Caco-2 (cell line): ENCODE measurements around the gene UBE2R2. TPM values are rescaled to one million over a fixed set of nuclear protein-coding genes. Genes with fewer than 3 reads are reported as not detected.
A peak's percentile ranks its signal among the peaks of the same experiment; 100 is the strongest.

Source experiments
- BruUV-seq: library from RNA; stranded (reverse); fragments of 400-500 nt; replicated peaks from 2 replicates; lab custom pipeline; 2021; lab: Mats Ljungman, UMichigan
- CTCF ChIA-PET: fragments of 300-600 bp; sonication (Branson Sonifier 250); formaldehyde crosslinking; loops from one replicate; lab custom pipeline; 2022; ENCODE audit warnings: antibody characterized with exemption; lab: Charles Lee
- POLR2A ChIA-PET: fragments of 300-600 bp; sonication (Branson Sonifier 250); formaldehyde crosslinking; loops from one replicate; lab custom pipeline; 2022; ENCODE audit warnings: antibody characterized with exemption; lab: Charles Lee
- DNase-seq, 2 experiments: peaks; one replicate each; pipeline versions ENCODE4 v3.0.0 to v3.0.0-alpha.2; 2020 to 2022
- H3K27me3 ChIP-seq: replicated peaks from 2 replicates; pipeline ENCODE4 v1.6.0; 2011; ENCODE audit warnings: low read length; ENCODE audit not compliant: control insufficient read depth, insufficient read depth
- H3K36me3 ChIP-seq: 2 replicates; pipeline ENCODE4 v1.5.1; 2011; ENCODE audit warnings: low read length; ENCODE audit not compliant: control insufficient read depth, insufficient read depth
- H3K4me1 ChIP-seq: fragments of 250-450 bp; sonication (Bioruptor Pico); 2 replicates; pipeline ENCODE4 v1.5.1; 2020; ENCODE audit warnings: mild to moderate bottlenecking
- H3K4me3 ChIP-seq: 2 replicates; pipeline ENCODE4 v1.5.1; 2011; ENCODE audit warnings: low read depth, mild to moderate bottlenecking, control low read depth, low read length
- H3K9me3 ChIP-seq: fragments of 250-450 bp; sonication (Bioruptor Pico); 2 replicates; pipeline ENCODE4 v1.5.1; 2020; ENCODE audit warnings: mild to moderate bottlenecking, moderate library complexity
- H3K27ac Mint-ChIP-seq: one replicate; pipeline ENCODE4 v1.8.0; 2022; ENCODE audit warnings: mixed read lengths; ENCODE audit not compliant: unreplicated experiment
- H3K27me3 Mint-ChIP-seq: one replicate; pipeline ENCODE4 v1.8.0; 2022; ENCODE audit warnings: mixed read lengths; ENCODE audit not compliant: insufficient read depth, unreplicated experiment
- H3K36me3 Mint-ChIP-seq: one replicate; pipeline ENCODE4 v1.8.0; 2022; ENCODE audit warnings: mild to moderate bottlenecking, mixed read lengths; ENCODE audit not compliant: insufficient read depth, unreplicated experiment
- H3K4me1 Mint-ChIP-seq: one replicate; pipeline ENCODE4 v1.8.0; 2022; ENCODE audit warnings: low read depth, mixed read lengths; ENCODE audit not compliant: unreplicated experiment
- H3K4me3 Mint-ChIP-seq: one replicate; pipeline ENCODE4 v1.8.0; 2022; ENCODE audit warnings: mild to moderate bottlenecking, moderate library complexity, mixed read lengths; ENCODE audit not compliant: unreplicated experiment
- H3K9me3 Mint-ChIP-seq: one replicate; pipeline ENCODE4 v1.8.0; 2022; ENCODE audit warnings: mixed read lengths; ENCODE audit not compliant: unreplicated experiment
- CTCF ChIP-seq, 2 experiments: fragments of 200-600 bp in 1 of 2; IDR thresholded peaks; 1 replicate in 1 of 2; 2 replicates in 1 of 2; pipeline versions ENCODE4 v1.5.1 to v1.8.0; 2011 to 2022; ENCODE audit warnings: antibody characterized with exemption in 1 of 2, control low read depth in 1 of 2, inconsistent platforms in 1 of 2, low read depth in 1 of 2, low read length in 1 of 2, mild to moderate bottlenecking in 1 of 2, moderate library complexity in 1 of 2; ENCODE audit not compliant: insufficient read depth in 1 of 2, severe bottlenecking in 1 of 2, unreplicated experiment in 1 of 2
- intact Hi-C: fragments of 100-400 bp; cut with micrococcal nuclease; formaldehyde crosslinking; loops from one replicate; pipeline ENCODE4 v1.10.0; 2022; ENCODE audit not compliant: unreplicated experiment
- total RNA-seq: library from RNA; stranded (reverse); gene quantifications from 2 replicates; pipeline ENCODE4 v1.2.3, GENCODE V29; 2022

UBE2R2 gene
- total RNA-seq, 1 experiment from 2014 or later: 52.3 TPM

- Histone ChIP-seq H3K4me1 (peaks cover 8% of the 10 kb centered on the region), H3K4me3 (no peak overlapping the region), H3K27me3 (no peaks in the 10 kb centered on the region), H3K36me3 (no peaks in the 10 kb centered on the region), H3K9me3 (no peaks in the 10 kb centered on the region)
- Mint-ChIP-seq H3K36me3 (no peaks in the 10 kb centered on the region), H3K4me3 (no peak overlapping the region), H3K27ac (peak overlapping the region; percentile 17), H3K4me1 (peaks cover 11% of the 10 kb centered on the region), H3K27me3 (no peaks in the 10 kb centered on the region), H3K9me3 (no peaks in the 10 kb centered on the region)
- intact Hi-C loops: no loop called here
- ChIA-PET CTCF (no interaction called here), POLR2A (no interaction called here)
- DNase-seq: no peak
- no peak for TF ChIP-seq CTCF (IDR thresholded peaks at IDR 0.05; ENCODE audit: insufficient read depth in 1 of 2, low read depth in 1 of 2, low read length in 1 of 2, severe bottlenecking in 1 of 2, unreplicated experiment in 1 of 2)
- no TSS peak for BruUV-seq
Observed at GRCh38 chr9:33809506-33809905, 7.5 kb upstream of the UBE2R2 start.

GRCh38 chr9:33813712-33814641 lies 3.0 kb upstream of the UBE2R2 start:
- H3K4me3 ChIP-seq: no peak overlapping the region
- TF ChIP-seq CTCF (IDR thresholded peaks at IDR 0.05; ENCODE audit: insufficient read depth in 1 of 2, low read depth in 1 of 2, low read length in 1 of 2, severe bottlenecking in 1 of 2, unreplicated experiment in 1 of 2): peak; percentile 59 to 61
- BruUV-seq: no TSS peak
- no peaks in the 10 kb centered on the region for H3K9me3 Mint-ChIP-seq
- CTCF ChIA-PET: interaction anchor here (0.6 to 4.6 kb wide), 10 partner anchors 15 to 260 kb away, joined by 3 to 55 read pairs (median 4); no protein-coding TSS in a partner anchor
- no peaks in the 10 kb centered on the region for H3K36me3 ChIP-seq
- no peaks in the 10 kb centered on the region for H3K9me3 ChIP-seq
- peaks cover 7% of the 10 kb centered on the region for H3K36me3 Mint-ChIP-seq
- POLR2A ChIA-PET: interaction anchor here (0.6 kb wide), 1 partner anchor 10 kb away, joined by 3 read pairs; no protein-coding TSS in a partner anchor
- H3K27me3 Mint-ChIP-seq: no peaks in the 10 kb centered on the region
- intact Hi-C loops: loop anchor here (1.0 to 10.0 kb wide), 2 partner anchors 38 to 111 kb away; no protein-coding TSS in a partner anchor
- peaks cover 12% of the 10 kb centered on the region for H3K4me1 Mint-ChIP-seq
- no peaks in the 10 kb centered on the region for H3K27me3 ChIP-seq
- DNase-seq: peak in 1 of 2 experiments; percentile 22
- no peak overlapping the region for H3K4me3 Mint-ChIP-seq
- peaks cover 26% of the 10 kb centered on the region for H3K4me1 ChIP-seq
- no peak overlapping the region for H3K27ac Mint-ChIP-seq

GRCh38 chr9:33815781-33816180 lies 1.2 kb upstream of the UBE2R2 start:
- no peak for TF ChIP-seq CTCF (IDR thresholded peaks at IDR 0.05; ENCODE audit: insufficient read depth in 1 of 2, low read depth in 1 of 2, low read length in 1 of 2, severe bottlenecking in 1 of 2, unreplicated experiment in 1 of 2)
- DNase-seq: no peak
- Mint-ChIP-seq H3K9me3 (no peaks in the 10 kb centered on the region), H3K4me3 (peak overlapping the region; percentile 90), H3K4me1 (peaks cover 17% of the 10 kb centered on the region), H3K36me3 (peaks cover 9% of the 10 kb centered on the region), H3K27me3 (no peaks in the 10 kb centered on the region), H3K27ac (peak overlapping the region; percentile 91)
- H3K27me3 ChIP-seq: no peaks in the 10 kb centered on the region
- peaks cover 34% of the 10 kb centered on the region for H3K4me1 ChIP-seq
- H3K9me3 ChIP-seq: no peaks in the 10 kb centered on the region
- H3K36me3 ChIP-seq: no peaks in the 10 kb centered on the region
- ChIA-PET CTCF (interaction anchor here (1.2 to 4.6 kb wide), 2 partner anchors 36 to 78 kb away, joined by 4 to 55 read pairs; no protein-coding TSS in a partner anchor), POLR2A (no interaction called here)
- H3K4me3 ChIP-seq: peak overlapping the region; percentile 89
- intact Hi-C loops: loop anchor here (5.0 to 10.0 kb wide), 2 partner anchors 109 to 257 kb away; no protein-coding TSS in a partner anchor
- BruUV-seq: no TSS peak
